K562 treated with DMSO at 1 percent for 48 hours (cell line): ENCODE measurements around the gene CLDN2. TPM values are rescaled to one million over a fixed set of nuclear protein-coding genes. Genes with fewer than 3 reads are reported as not detected.

Source experiments
- total RNA-seq: library from RNA; unstranded; fragments of 300-600 nt; gene quantifications from 2 replicates; pipeline ENCODE4 v1.2.3, GENCODE V29; 2022; ENCODE audit warnings: low replicate concordance; ENCODE audit errors: extremely low read depth

The CLDN2 gene, protein sequence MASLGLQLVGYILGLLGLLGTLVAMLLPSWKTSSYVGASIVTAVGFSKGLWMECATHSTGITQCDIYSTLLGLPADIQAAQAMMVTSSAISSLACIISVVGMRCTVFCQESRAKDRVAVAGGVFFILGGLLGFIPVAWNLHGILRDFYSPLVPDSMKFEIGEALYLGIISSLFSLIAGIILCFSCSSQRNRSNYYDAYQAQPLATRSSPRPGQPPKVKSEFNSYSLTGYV
- total RNA-seq, result not detected in 2 replicates

GRCh38 chrX:106919932-106920452 is at the start of gene CLDN2:
TSS of gene CLDN2 (plus strand) at chrX:106920402. CDS start at chrX:106928229, 7,827 bp downstream.

GRCh38 chrX:106903291-106903824 is 16.8 kb upstream of the CLDN2 start, which contains the start of gene RIPPLY1:
TSS of gene RIPPLY1 (minus strand) at chrX:106903341. CDS start at chrX:106903287, 54 bp downstream.

Other genes starting within 250 kb of the CLDN2 start
- not detected in 2 replicates for gene RNF128, start 193.7 kb upstream of the CLDN2 start, total RNA-seq
- gene TBC1D8B, start 117.7 kb upstream of the CLDN2 start, total RNA-seq, result not detected in 2 replicates
- gene RIPPLY1, start 17.1 kb upstream of the CLDN2 start, total RNA-seq, result not detected in 2 replicates
- gene MORC4, start 79.8 kb downstream of the CLDN2 start, total RNA-seq, result not detected in 2 replicates
- gene RBM41, start 198.4 kb downstream of the CLDN2 start, total RNA-seq, result not detected in 2 replicates